ENCODE measurements around the gene HHLA2. TPM values are rescaled to one million over a fixed set of nuclear protein-coding genes. Genes with fewer than 3 reads are reported as not detected.

Gene HHLA2
- total RNA-seq, 1 donor from 2014 or later = not detected

DNA sequence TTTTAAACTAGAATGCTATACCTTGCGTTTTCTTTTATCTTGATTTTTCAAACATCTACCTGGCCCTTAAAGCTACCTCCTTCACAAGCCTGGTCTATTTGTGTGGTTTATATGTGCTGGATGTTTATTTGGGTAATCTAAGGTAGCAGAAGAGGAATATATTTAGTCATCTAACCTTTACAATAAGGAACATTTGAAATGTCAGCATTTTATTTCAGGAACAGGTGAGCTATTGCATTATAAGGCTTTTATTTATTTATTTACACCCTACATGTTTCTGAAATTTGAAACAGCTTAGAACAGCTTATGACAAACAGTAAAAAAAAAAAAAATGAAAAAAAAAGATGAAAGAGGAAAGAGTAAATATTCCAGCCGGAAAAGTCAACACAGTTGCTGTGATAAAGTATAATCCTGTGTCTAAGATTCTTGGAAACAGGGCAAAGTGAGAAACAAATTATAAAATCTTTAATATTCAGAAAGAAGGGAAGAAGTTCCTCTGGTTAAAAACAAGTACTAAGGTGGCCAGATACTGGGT lies 19.5 kb downstream of the HHLA2 start:
- no peaks in the 10 kb centered on the region for H3K9me3 Mint-ChIP-seq (ENCODE audit: low read depth)
- no peaks in the 10 kb centered on the region for H3K27me3 Mint-ChIP-seq
- no peak for DNase-seq (ENCODE audit: low spot score, unreplicated experiment)
- TF ChIP-seq, protein P1, sequence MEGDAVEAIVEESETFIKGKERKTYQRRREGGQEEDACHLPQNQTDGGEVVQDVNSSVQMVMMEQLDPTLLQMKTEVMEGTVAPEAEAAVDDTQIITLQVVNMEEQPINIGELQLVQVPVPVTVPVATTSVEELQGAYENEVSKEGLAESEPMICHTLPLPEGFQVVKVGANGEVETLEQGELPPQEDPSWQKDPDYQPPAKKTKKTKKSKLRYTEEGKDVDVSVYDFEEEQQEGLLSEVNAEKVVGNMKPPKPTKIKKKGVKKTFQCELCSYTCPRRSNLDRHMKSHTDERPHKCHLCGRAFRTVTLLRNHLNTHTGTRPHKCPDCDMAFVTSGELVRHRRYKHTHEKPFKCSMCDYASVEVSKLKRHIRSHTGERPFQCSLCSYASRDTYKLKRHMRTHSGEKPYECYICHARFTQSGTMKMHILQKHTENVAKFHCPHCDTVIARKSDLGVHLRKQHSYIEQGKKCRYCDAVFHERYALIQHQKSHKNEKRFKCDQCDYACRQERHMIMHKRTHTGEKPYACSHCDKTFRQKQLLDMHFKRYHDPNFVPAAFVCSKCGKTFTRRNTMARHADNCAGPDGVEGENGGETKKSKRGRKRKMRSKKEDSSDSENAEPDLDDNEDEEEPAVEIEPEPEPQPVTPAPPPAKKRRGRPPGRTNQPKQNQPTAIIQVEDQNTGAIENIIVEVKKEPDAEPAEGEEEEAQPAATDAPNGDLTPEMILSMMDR (IDR thresholded peaks at IDR 0.05; ENCODE audit: unreplicated experiment) = no peak
- H3K4me1 Mint-ChIP-seq (ENCODE audit: low read depth) = peaks cover 16% of the 10 kb centered on the region
- no peaks in the 10 kb centered on the region for H3K36me3 Mint-ChIP-seq (ENCODE audit: insufficient read depth)
- no peak overlapping the region for H3K4me3 Mint-ChIP-seq (ENCODE audit: low read depth)
- no peak overlapping the region for H3K27ac Mint-ChIP-seq

DNA sequence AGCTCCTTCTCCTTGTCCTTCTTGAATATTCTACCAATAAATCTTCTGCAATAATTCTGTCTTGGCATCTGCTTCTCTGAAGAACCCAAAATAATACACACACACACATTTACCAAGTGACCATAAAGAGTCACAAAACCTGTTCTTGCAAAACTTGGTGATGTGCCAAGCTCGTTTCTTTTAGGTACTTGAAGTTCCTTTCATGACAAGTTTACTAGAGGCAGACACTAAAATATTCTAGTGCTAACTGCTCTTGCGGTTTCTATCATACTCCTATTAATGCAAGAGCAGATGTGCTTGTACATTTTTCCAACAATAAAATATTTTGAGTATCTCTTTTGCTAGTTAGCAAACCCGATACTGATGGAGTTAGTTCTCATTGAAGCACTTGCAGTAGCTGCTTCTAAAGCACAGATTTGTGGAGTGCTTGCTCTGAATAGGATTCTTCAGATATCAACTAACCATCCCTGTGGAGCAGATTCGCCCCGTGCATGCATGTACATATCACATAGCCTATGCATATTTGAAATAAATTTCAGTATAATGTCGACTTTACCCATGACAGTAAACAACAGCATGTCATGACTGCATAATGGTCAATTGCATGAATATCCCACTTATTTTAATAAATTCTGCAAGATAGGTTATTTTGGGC lies 23.2 kb downstream of the HHLA2 start:
- H3K4me3 Mint-ChIP-seq (ENCODE audit: low read depth) = no peak overlapping the region
- TF ChIP-seq, protein P1 (IDR thresholded peaks at IDR 0.05; ENCODE audit: unreplicated experiment) = no peak
- no peaks in the 10 kb centered on the region for H3K36me3 Mint-ChIP-seq (ENCODE audit: insufficient read depth)
- no peaks in the 10 kb centered on the region for H3K9me3 Mint-ChIP-seq (ENCODE audit: low read depth)
- no peak for DNase-seq (ENCODE audit: low spot score, unreplicated experiment)
- no peak overlapping the region for H3K27ac Mint-ChIP-seq
- H3K4me1 Mint-ChIP-seq (ENCODE audit: low read depth) = peaks cover 17% of the 10 kb centered on the region
- no peaks in the 10 kb centered on the region for H3K27me3 Mint-ChIP-seq

DNA sequence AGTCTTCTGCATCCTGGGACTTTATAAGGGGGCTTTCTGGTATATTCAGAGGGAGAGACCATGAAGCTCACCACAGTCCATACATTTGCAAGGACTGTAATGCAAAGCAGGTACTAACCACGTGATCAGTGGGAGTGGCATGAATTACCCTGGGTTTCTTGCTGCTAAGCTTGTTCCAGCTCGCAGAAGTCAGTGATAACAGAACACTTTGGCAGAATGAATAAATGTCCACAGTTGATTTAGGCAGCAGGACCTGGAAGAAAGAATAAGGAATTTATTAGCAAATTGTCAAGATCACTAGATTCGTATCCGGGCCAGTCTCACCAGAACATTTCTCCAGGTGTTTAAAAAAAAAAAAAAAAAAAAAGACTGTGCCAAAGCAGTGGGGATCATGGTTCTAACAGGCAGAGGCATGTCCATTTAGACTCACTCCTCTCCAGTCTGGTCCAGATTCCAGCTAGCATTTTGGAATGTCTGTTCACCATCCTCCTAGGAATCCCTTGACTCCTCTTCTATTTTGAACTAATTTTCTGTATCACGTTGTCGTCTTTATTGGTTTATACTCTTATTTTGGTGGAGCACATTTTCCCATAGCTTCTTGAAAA lies 24.5 kb downstream of the HHLA2 start:
- no peaks in the 10 kb centered on the region for H3K27me3 Mint-ChIP-seq
- no peak overlapping the region for H3K27ac Mint-ChIP-seq
- peaks cover 11% of the 10 kb centered on the region for H3K4me1 Mint-ChIP-seq (ENCODE audit: low read depth)
- H3K4me3 Mint-ChIP-seq (ENCODE audit: low read depth) = no peak overlapping the region
- DNase-seq (ENCODE audit: low spot score, unreplicated experiment) = no peak
- TF ChIP-seq, protein P1 (IDR thresholded peaks at IDR 0.05; ENCODE audit: unreplicated experiment) = no peak
- no peaks in the 10 kb centered on the region for H3K9me3 Mint-ChIP-seq (ENCODE audit: low read depth)
- no peaks in the 10 kb centered on the region for H3K36me3 Mint-ChIP-seq (ENCODE audit: insufficient read depth)

DNA sequence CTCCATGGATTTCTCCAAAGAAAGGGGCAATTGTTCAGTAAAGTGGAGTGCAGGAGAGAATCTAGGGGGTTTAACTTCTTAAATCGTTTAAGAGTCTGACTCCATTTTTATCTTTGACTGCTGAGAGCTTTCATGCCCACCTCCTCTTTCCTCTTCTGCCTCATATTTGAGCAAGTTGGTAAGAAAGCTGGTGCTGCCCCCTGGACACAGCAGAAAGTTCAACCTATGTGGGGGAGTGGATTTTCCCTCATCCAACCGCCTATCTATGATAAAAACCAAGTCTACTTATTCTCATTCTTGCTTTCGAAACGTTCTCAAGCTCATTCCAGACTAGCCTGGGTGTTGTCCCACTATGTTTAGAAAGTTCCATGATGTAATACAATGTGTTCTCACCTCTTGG lies 26.0 kb downstream of the HHLA2 start:
- H3K4me3 Mint-ChIP-seq (ENCODE audit: low read depth) = no peak overlapping the region
- DNase-seq (ENCODE audit: low spot score, unreplicated experiment) = no peak
- H3K27me3 Mint-ChIP-seq = no peaks in the 10 kb centered on the region
- peaks cover 8% of the 10 kb centered on the region for H3K4me1 Mint-ChIP-seq (ENCODE audit: low read depth)
- no peaks in the 10 kb centered on the region for H3K36me3 Mint-ChIP-seq (ENCODE audit: insufficient read depth)
- peaks cover 4% of the 10 kb centered on the region for H3K9me3 Mint-ChIP-seq (ENCODE audit: low read depth)
- H3K27ac Mint-ChIP-seq = peak overlapping the region; percentile 20
- TF ChIP-seq, protein P1 (IDR thresholded peaks at IDR 0.05; ENCODE audit: unreplicated experiment) = no peak

DNA sequence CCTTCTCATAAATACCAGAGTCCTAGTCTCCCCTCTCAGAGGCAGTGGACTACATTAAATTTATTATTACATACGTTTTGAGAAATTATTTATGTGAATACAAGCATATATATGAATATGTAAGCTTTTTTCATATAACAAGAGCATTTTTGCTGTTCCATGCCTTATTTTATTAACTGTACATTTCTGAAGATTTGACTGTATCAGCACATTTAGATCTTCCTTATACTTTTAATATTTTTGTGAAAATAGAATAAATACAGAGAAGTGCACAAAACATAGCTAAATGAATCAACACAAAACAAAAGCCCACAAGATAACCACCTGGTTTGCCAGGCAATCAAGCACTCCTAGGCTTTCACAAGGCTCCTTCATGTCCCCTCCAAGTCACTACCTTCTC lies 27.8 kb downstream of the HHLA2 start:
- no peaks in the 10 kb centered on the region for H3K27me3 Mint-ChIP-seq
- peaks cover 6% of the 10 kb centered on the region for H3K9me3 Mint-ChIP-seq (ENCODE audit: low read depth)
- H3K36me3 Mint-ChIP-seq (ENCODE audit: insufficient read depth) = no peaks in the 10 kb centered on the region
- H3K4me1 Mint-ChIP-seq (ENCODE audit: low read depth) = peaks cover 8% of the 10 kb centered on the region
- TF ChIP-seq, protein P1 (IDR thresholded peaks at IDR 0.05; ENCODE audit: unreplicated experiment) = no peak
- H3K4me3 Mint-ChIP-seq (ENCODE audit: low read depth) = no peak overlapping the region
- no peak overlapping the region for H3K27ac Mint-ChIP-seq
- DNase-seq (ENCODE audit: low spot score, unreplicated experiment) = no peak
